Endothelial cell of umbilical vein (primary cell): ENCODE data around the gene C16orf82. TPM values are rescaled to one million over a fixed set of nuclear protein-coding genes. Genes with fewer than 3 reads are reported as not detected.

Experiments
- BruUV-seq: library from RNA; stranded (reverse); fragments of 400-500 nt; replicated peaks from 2 replicates; lab custom pipeline; 2021; lab: Mats Ljungman, UMichigan
- CTCF ChIA-PET: fragments of 300-600, 350-600 bp; sonication (Branson Sonifier 250); formaldehyde crosslinking; loops from one replicate; lab custom pipeline; 2021; ENCODE audit warnings: antibody characterized with exemption, inconsistent platforms; lab: Charles Lee
- POLR2A ChIA-PET: fragments of 300-600, 350-600 bp; sonication (Branson Sonifier 250); formaldehyde crosslinking; loops from one replicate; lab custom pipeline; 2021; ENCODE audit warnings: antibody characterized with exemption, inconsistent platforms; lab: Charles Lee
- DNase-seq: peaks from one replicate; pipeline ENCODE4 v3.0.0-alpha.2; 2011; ENCODE audit warnings: low read depth, low spot score
- FAIRE-seq: peaks from 2 replicates; lab custom pipeline; 2011; peaks lifted over from hg19 to GRCh38; lab: Jason Lieb, UNC
- H2AFZ ChIP-seq: 2 replicates; pipeline ENCODE4 v1.6.0; 2012; ENCODE audit warnings: low read depth, low read length, control low read depth, inconsistent platforms
- H3K27ac ChIP-seq: 2 replicates; pipeline ENCODE4 v1.5.1; 2011; ENCODE audit warnings: low read depth, mild to moderate bottlenecking, control low read depth, low read length, moderate library complexity; ENCODE audit not compliant: insufficient read depth
- H3K27me3 ChIP-seq, 2 experiments: 2 replicates each; pipeline versions ENCODE4 v1.6.0 to v1.6.1; 2011; ENCODE audit warnings: low read length in 2 of 2, mixed read lengths in 1 of 2; ENCODE audit not compliant: control insufficient read depth in 2 of 2, insufficient read depth in 2 of 2
- H3K36me3 ChIP-seq, 2 experiments: 2 replicates in 1 of 2; 3 replicates in 1 of 2; pipeline ENCODE4 v1.5.1; 2011; ENCODE audit warnings: low read length in 2 of 2, mild to moderate bottlenecking in 1 of 2, moderate library complexity in 1 of 2; ENCODE audit not compliant: control insufficient read depth in 2 of 2, insufficient read depth in 2 of 2; ENCODE audit errors: extremely low read depth in 1 of 2
- H3K4me1 ChIP-seq: 3 replicates; pipeline ENCODE4 v1.5.1; 2011; ENCODE audit warnings: mild to moderate bottlenecking, low read length; ENCODE audit not compliant: control insufficient read depth, insufficient read depth; ENCODE audit errors: extremely low read depth
- H3K4me2 ChIP-seq: 2 replicates; pipeline ENCODE4 v1.6.1; 2011; ENCODE audit warnings: low read length, control low read depth, mixed read lengths; ENCODE audit not compliant: insufficient read depth
- H3K4me3 ChIP-seq, 3 experiments: fragments of 200-600 bp in 1 of 3; sonication (generic), shearing (Covaris generic) in 1 of 3; replicated peaks in 1 of 3; 2 replicates each; pipeline ENCODE4 v1.5.1; 2011 to 2016; ENCODE audit warnings: control low read depth in 3 of 3, low read length in 3 of 3, mild to moderate bottlenecking in 2 of 3, inconsistent platforms in 1 of 3, low read depth in 1 of 3, moderate library complexity in 1 of 3; ENCODE audit not compliant: insufficient read depth in 1 of 3
- H3K79me2 ChIP-seq: 2 replicates; pipeline ENCODE4 v1.6.0; 2012; ENCODE audit warnings: low read length, inconsistent platforms; ENCODE audit not compliant: control insufficient read depth, insufficient read depth
- H3K9ac ChIP-seq: replicated peaks from 2 replicates; pipeline ENCODE3; 2011; ENCODE audit warnings: low read length, control low read depth; ENCODE audit not compliant: insufficient read depth; ENCODE audit errors: extremely low read depth
- H3K9me1 ChIP-seq: replicated peaks from 3 replicates; pipeline ENCODE4 v1.6.0; 2011; ENCODE audit warnings: mild to moderate bottlenecking, low read length; ENCODE audit not compliant: control insufficient read depth, insufficient read depth; ENCODE audit errors: extremely low read depth
- H3K9me3 ChIP-seq: replicated peaks from 2 replicates; pipeline ENCODE4 v1.5.1; 2012; ENCODE audit warnings: low read length, inconsistent platforms; ENCODE audit not compliant: control insufficient read depth, insufficient read depth
- H4K20me1 ChIP-seq: replicated peaks from 2 replicates; pipeline ENCODE3; 2011; ENCODE audit warnings: mild to moderate bottlenecking, low read length; ENCODE audit not compliant: control insufficient read depth, insufficient read depth; ENCODE audit errors: extremely low read depth
- CTCF ChIP-seq, 2 donors: IDR thresholded peaks; 1 replicate in 1 of 2; 2 replicates in 1 of 2; pipeline ENCODE4 v1.5.1; 2011; ENCODE audit warnings: low read length in 2 of 2, mild to moderate bottlenecking in 2 of 2, moderate library complexity in 2 of 2, control low read depth in 1 of 2, inconsistent platforms in 1 of 2, low read depth in 1 of 2; ENCODE audit not compliant: insufficient read depth in 1 of 2; ENCODE audit errors: extremely low read depth in 1 of 2
- EZH2 ChIP-seq: IDR thresholded peaks from 2 replicates; pipeline ENCODE4 v1.6.1; 2012; ENCODE audit warnings: borderline replicate concordance, low read depth, mild to moderate bottlenecking, moderate library complexity, low read length, inconsistent platforms; ENCODE audit not compliant: severe bottlenecking
- FOS ChIP-seq: IDR thresholded peaks from 2 replicates; pipeline ENCODE4 v1.6.1; 2011; ENCODE audit warnings: mild to moderate bottlenecking, low read length, moderate library complexity, borderline replicate concordance; ENCODE audit not compliant: insufficient read depth
- GATA2 ChIP-seq: IDR thresholded peaks from 2 replicates; pipeline ENCODE4 v1.7.0; 2011; ENCODE audit warnings: low read depth, mild to moderate bottlenecking, moderate library complexity, mixed read lengths, low read length; ENCODE audit not compliant: insufficient read length, insufficient read depth
- JUN ChIP-seq: IDR thresholded peaks from 2 replicates; pipeline ENCODE4 v1.6.1; 2011; ENCODE audit warnings: borderline replicate concordance, low read depth; ENCODE audit not compliant: insufficient read length, insufficient read depth
- MYC ChIP-seq: IDR thresholded peaks from one replicate; pipeline ENCODE4 v1.6.1; 2011; ENCODE audit warnings: mild to moderate bottlenecking, low read depth, low read length
- POLR2A ChIP-seq: IDR thresholded peaks from 2 replicates; pipeline ENCODE4 v1.6.1; 2012; ENCODE audit warnings: low read depth, mild to moderate bottlenecking, control low read depth, low read length
- POLR2AphosphoS5 ChIP-seq: IDR thresholded peaks from 2 replicates; pipeline ENCODE4 v1.6.1; 2012; ENCODE audit warnings: low read depth, mild to moderate bottlenecking, control low read depth, low read length, moderate library complexity; ENCODE audit not compliant: insufficient read depth
- dilution Hi-C: fragments of 300-500 bp; cut with MboI; formaldehyde crosslinking; loops from one replicate; pipeline ENCODE4 v1.15.0; 2019; ENCODE audit warnings: low sequenced_read_pairs; ENCODE audit not compliant: extremely low pct_ligation_motif_present
- intact Hi-C: fragments of 100-400 bp; cut with micrococcal nuclease; formaldehyde crosslinking; loops from one replicate; pipeline ENCODE4 v1.10.0; 2022
- polyA plus RNA-seq, 4 experiments: library from polyadenylated mRNA; depleted of rRNA in 3 of 4; stranded (reverse) in 3 of 4; unstranded in 1 of 4; fragments of >200 nt; gene quantifications; 2 replicates each; pipeline versions ENCODE4 v1.2.1 to v1.2.3, GENCODE V29; 2011 to 2012; ENCODE audit warnings: missing spikeins in 1 of 4
- total RNA-seq: library from RNA; stranded (reverse); gene quantifications from 2 replicates; pipeline ENCODE4 v1.2.3, GENCODE V29; 2021
- TF ChIP-seq, protein P1 (sequence below): IDR thresholded peaks from 2 replicates; pipeline ENCODE4 v1.6.1; 2011; ENCODE audit not compliant: insufficient read depth, insufficient read length

The C16orf82 gene
- total and polyA plus RNA-seq, 2 donors (not counting 3 experiments of a cell fraction or from before 2014, with no cell fraction given), result not detected

GRCh38 chr16:27027971-27028370, 38.8 kb upstream of the C16orf82 start:
- H4K20me1 ChIP-seq, result no peaks in the 10 kb centered on the region
- no peak for FAIRE-seq
- no peaks in the 10 kb centered on the region for H3K9me1 ChIP-seq
- no peaks in the 10 kb centered on the region for H3K9me3 ChIP-seq
- no peaks in the 10 kb centered on the region for H3K27me3 ChIP-seq
- dilution Hi-C loops, result no loop called here
- no peak overlapping the region for H3K27ac ChIP-seq
- H3K4me1 ChIP-seq, result no peaks in the 10 kb centered on the region
- no peaks in the 10 kb centered on the region for H3K79me2 ChIP-seq
- H3K36me3 ChIP-seq, result no peaks in the 10 kb centered on the region
- TF ChIP-seq JUN, result no peak
- no peak for TF ChIP-seq POLR2AphosphoS5
- no peak for TF ChIP-seq GATA2
- TF ChIP-seq MYC, result no peak
- TF ChIP-seq, protein P1, sequence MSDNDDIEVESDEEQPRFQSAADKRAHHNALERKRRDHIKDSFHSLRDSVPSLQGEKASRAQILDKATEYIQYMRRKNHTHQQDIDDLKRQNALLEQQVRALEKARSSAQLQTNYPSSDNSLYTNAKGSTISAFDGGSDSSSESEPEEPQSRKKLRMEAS, result no peak
- TF ChIP-seq EZH2, result no peak
- TF ChIP-seq CTCF (IDR thresholded peaks at IDR 0.05; ENCODE audit: extremely low read depth in 1 of 2, insufficient read depth in 1 of 2, low read depth in 1 of 2, low read length in 2 of 2), result no peak
- TF ChIP-seq POLR2A, result no peak
- no peak for TF ChIP-seq FOS
- BruUV-seq, result no TSS peak
- H2AFZ ChIP-seq, result no peak overlapping the region
- H3K4me2 ChIP-seq, result no peak overlapping the region
- CTCF ChIA-PET, result no interaction called here
- H3K4me3 ChIP-seq, result no peak overlapping the region
- H3K9ac ChIP-seq, result no peak overlapping the region
- no peak for DNase-seq
- intact Hi-C loops, result no loop called here
- POLR2A ChIA-PET, result no interaction called here
